ENCODE data around the gene ADAMTS12. TPM values are rescaled to one million over a fixed set of nuclear protein-coding genes. Genes with fewer than 3 reads are reported as not detected.
"Not testable (repeated sequence)": the region's sequence is repeated elsewhere in the genome, so short reads cannot be mapped to it uniquely, and the experiment has no call there.

The ADAMTS12 gene
- total RNA-seq, 1 experiment from 2014 or later = 0.15 TPM

- H3K4me1 ChIP-seq (ENCODE audit: control insufficient read depth, insufficient read depth, low read length) = no peaks in the 10 kb centered on the region
- no peak for TF ChIP-seq REST (IDR thresholded peaks at IDR 0.05; ENCODE audit: insufficient read depth in 1 of 2, low read depth in 2 of 2, low read length in 1 of 2)
- no peak for TF ChIP-seq SIN3A (IDR thresholded peaks at IDR 0.05; ENCODE audit: borderline replicate concordance, insufficient read depth, low read depth, low read length)
- no peak for TF ChIP-seq CTCF (IDR thresholded peaks at IDR 0.05)
- TF ChIP-seq TCF7L2 (IDR thresholded peaks at IDR 0.05; ENCODE audit: low read depth, low read length) = no peak
- TF ChIP-seq POLR2AphosphoS5 (IDR thresholded peaks at IDR 0.05; ENCODE audit: low read depth, low read length) = no peak
- H3K4me3 ChIP-seq (ENCODE audit: low read depth in 2 of 2, low read length in 2 of 2) = no peak overlapping the region
- no peaks in the 10 kb centered on the region for H3K36me3 ChIP-seq (ENCODE audit: control insufficient read depth, insufficient read depth, low read length)
- ATAC-seq (no peak), DNase-seq (ENCODE audit: low read depth, low spot score) (no peak)
- ChIA-PET CTCF (no interaction called here), POLR2A (no interaction called here)
- intact Hi-C loops (cut with micrococcal nuclease; ENCODE audit: unreplicated experiment) (no loop called here), in situ Hi-C loops (cut with HindIII; ENCODE audit: low pct_unique_long_range_greater_than_20kb, low sequenced_read_pairs) (no loop called here)
- no TSS peak for BruUV-seq (replicated peaks)
- H3K9me3 ChIP-seq (ENCODE audit: control insufficient read depth, insufficient read depth, low read depth, low read length) = no peaks in the 10 kb centered on the region
- H3K27me3 ChIP-seq (ENCODE audit: control insufficient read depth, insufficient read depth, low read length) = no peaks in the 10 kb centered on the region; the same call in 1 of the 2 replicates
- H3K27ac ChIP-seq (ENCODE audit: low read length) = no peak overlapping the region
Observed at GRCh38 chr5:33925278-33925677, 33.5 kb upstream of the ADAMTS12 start.

- DNase-seq (ENCODE audit: low read depth, low spot score) (no peak), ATAC-seq (no peak)
- Histone ChIP-seq H3K9me3 (ENCODE audit: control insufficient read depth, insufficient read depth, low read depth, low read length) (no peaks in the 10 kb centered on the region), H3K36me3 (ENCODE audit: control insufficient read depth, insufficient read depth, low read length) (no peaks in the 10 kb centered on the region), H3K27ac (ENCODE audit: low read length) (no peak overlapping the region), H3K27me3 (ENCODE audit: control insufficient read depth, insufficient read depth, low read length) (no peaks in the 10 kb centered on the region; the same call in 1 of the 2 replicates), H3K4me3 (ENCODE audit: low read depth in 2 of 2, low read length in 2 of 2) (no peak overlapping the region), H3K4me1 (ENCODE audit: control insufficient read depth, insufficient read depth, low read length) (no peaks in the 10 kb centered on the region)
- ChIA-PET CTCF (no interaction called here), POLR2A (no interaction called here)
- intact Hi-C loops (cut with micrococcal nuclease; ENCODE audit: unreplicated experiment) = no loop called here
- BruUV-seq (replicated peaks) = no TSS peak
- in situ Hi-C loops (cut with HindIII; ENCODE audit: low pct_unique_long_range_greater_than_20kb, low sequenced_read_pairs) = no loop called here
- no peak for TF ChIP-seq REST (IDR thresholded peaks at IDR 0.05; ENCODE audit: insufficient read depth in 1 of 2, low read depth in 2 of 2, low read length in 1 of 2)
- TF ChIP-seq POLR2AphosphoS5 (IDR thresholded peaks at IDR 0.05; ENCODE audit: low read depth, low read length) = no peak
- TF ChIP-seq TCF7L2 (IDR thresholded peaks at IDR 0.05; ENCODE audit: low read depth, low read length) = no peak
- no peak for TF ChIP-seq SIN3A (IDR thresholded peaks at IDR 0.05; ENCODE audit: borderline replicate concordance, insufficient read depth, low read depth, low read length)
- TF ChIP-seq CTCF (IDR thresholded peaks at IDR 0.05) = no peak
Observed at GRCh38 chr5:33921002-33921401, 29.2 kb upstream of the ADAMTS12 start.

GRCh38 chr5:33914844-33915243 lies 23.1 kb upstream of the ADAMTS12 start:
- intact Hi-C loops (cut with micrococcal nuclease; ENCODE audit: unreplicated experiment); H3K36me3 ChIP-seq (ENCODE audit: control insufficient read depth, insufficient read depth, low read length); in situ Hi-C loops (cut with HindIII; ENCODE audit: low pct_unique_long_range_greater_than_20kb, low sequenced_read_pairs); H3K9me3 ChIP-seq (ENCODE audit: control insufficient read depth, insufficient read depth, low read depth, low read length); ATAC-seq; H3K4me1 ChIP-seq (ENCODE audit: control insufficient read depth, insufficient read depth, low read length); CTCF ChIA-PET; H3K27me3 ChIP-seq (ENCODE audit: control insufficient read depth, insufficient read depth, low read length); DNase-seq (ENCODE audit: low read depth, low spot score); H3K4me3 ChIP-seq (ENCODE audit: low read depth in 2 of 2, low read length in 2 of 2); BruUV-seq (replicated peaks); H3K27ac ChIP-seq (ENCODE audit: low read length); POLR2A ChIA-PET: not testable (repeated sequence)

- H3K9me3 ChIP-seq (ENCODE audit: control insufficient read depth, insufficient read depth, low read depth, low read length); DNase-seq (ENCODE audit: low read depth, low spot score); POLR2A ChIA-PET; H3K36me3 ChIP-seq (ENCODE audit: control insufficient read depth, insufficient read depth, low read length); in situ Hi-C loops (cut with HindIII; ENCODE audit: low pct_unique_long_range_greater_than_20kb, low sequenced_read_pairs); CTCF ChIA-PET; H3K4me1 ChIP-seq (ENCODE audit: control insufficient read depth, insufficient read depth, low read length); intact Hi-C loops (cut with micrococcal nuclease; ENCODE audit: unreplicated experiment); H3K27ac ChIP-seq (ENCODE audit: low read length); ATAC-seq; H3K27me3 ChIP-seq (ENCODE audit: control insufficient read depth, insufficient read depth, low read length); H3K4me3 ChIP-seq (ENCODE audit: low read depth in 2 of 2, low read length in 2 of 2); BruUV-seq (replicated peaks): not testable (repeated sequence)
Observed at GRCh38 chr5:33906248-33906647, 14.5 kb upstream of the ADAMTS12 start.
